GM10248 (cell line): ENCODE measurements around the gene MYH6.
"Not testable (repeated sequence)": the region's sequence is repeated elsewhere in the genome, so short reads cannot be mapped to it uniquely, and the experiment has no call there.

Source experiments
- CTCF ChIA-PET: fragments of 300-600 bp; sonication (Branson Sonifier 250); formaldehyde crosslinking; extraction: SDS; loops from one replicate; lab custom pipeline; 2021; ENCODE audit warnings: antibody characterized with exemption; lab: Yijun Ruan, JAX
- POLR2A ChIA-PET: fragments of 350-650 bp; sonication (Branson Sonifier 250); formaldehyde crosslinking; extraction: SDS; loops from one replicate; lab custom pipeline; 2020; ENCODE audit warnings: antibody characterized with exemption; lab: Yijun Ruan, JAX
- DNase-seq: peaks from one replicate; pipeline ENCODE4 v3.0.0; 2012; ENCODE audit errors: extremely low spot score
- CTCF ChIP-seq: IDR thresholded peaks from 2 replicates; pipeline ENCODE4 v1.5.1; 2012; ENCODE audit warnings: mild to moderate bottlenecking, low read depth; ENCODE audit errors: extremely low read depth, missing control alignments, control extremely low read depth

MYH6 gene

GRCh38 chr14:23421594-23421993 is 13.5 kb upstream of the MYH6 start:
- CTCF ChIA-PET, result interaction anchor here (0.8 kb wide), 1 partner anchor 16 kb away, joined by 3 read pairs; no protein-coding TSS in a partner anchor
- POLR2A ChIA-PET, result no interaction called here
- DNase-seq, result no peak
- no peak for TF ChIP-seq CTCF

GRCh38 chr14:23419646-23420045 is 11.6 kb upstream of the MYH6 start:
- CTCF ChIA-PET, result interaction anchor here (1.0 kb wide), 1 partner anchor 40 kb away, joined by 3 read pairs; no protein-coding TSS in a partner anchor
- POLR2A ChIA-PET, DNase-seq: not testable (repeated sequence)

GRCh38 chr14:23418021-23418420 is 9.9 kb upstream of the MYH6 start:
- TF ChIP-seq CTCF, result no peak
- ChIA-PET CTCF (interaction anchor here (1.5 kb wide), 1 partner anchor 23 kb away, joined by 3 read pairs; no protein-coding TSS in a partner anchor), POLR2A (no interaction called here)
- no peak for DNase-seq

- POLR2A ChIA-PET, DNase-seq: not testable (repeated sequence)
- CTCF ChIA-PET, result interaction anchor here (1.5 kb wide), 1 partner anchor 24 kb away, joined by 3 read pairs; no protein-coding TSS in a partner anchor
Measured at GRCh38 chr14:23417269-23417668, 9.2 kb upstream of the MYH6 start.

- CTCF ChIA-PET, result interaction anchor here (1.2 to 1.5 kb wide), 2 partner anchors 14 to 25 kb away, joined by 3 read pairs; no protein-coding TSS in a partner anchor
Measured at GRCh38 chr14:23416801-23417200, 8.7 kb upstream of the MYH6 start.

GRCh38 chr14:23415821-23416778 is 8.0 kb upstream of the MYH6 start:
- CTCF ChIA-PET, result interaction anchor here (1.2 kb wide), 1 partner anchor 14 kb away, joined by 3 read pairs; no protein-coding TSS in a partner anchor
- DNase-seq, result no peak
- POLR2A ChIA-PET, result no interaction called here
- no peak for TF ChIP-seq CTCF

More at GRCh38 chr14:23416801-23417200, 8.7 kb upstream of the MYH6 start:
- POLR2A ChIA-PET, result no interaction called here
- DNase-seq, result no peak
- no peak for TF ChIP-seq CTCF

- CTCF ChIA-PET, result interaction anchor here (0.8 kb wide), 1 partner anchor 17 kb away, joined by 3 read pairs; no protein-coding TSS in a partner anchor
- DNase-seq, result no peak
- no peak for TF ChIP-seq CTCF
- POLR2A ChIA-PET, result no interaction called here
Measured at GRCh38 chr14:23414906-23415820, 7.1 kb upstream of the MYH6 start.
